22Rv1 (cell line): ENCODE results near the gene KANSL1.
A peak's percentile ranks its signal among the peaks of the same experiment; 100 is the strongest.
"Not testable (repeated sequence)": the region's sequence is repeated elsewhere in the genome, so short reads cannot be mapped to it uniquely, and the experiment has no call there.

Source experiments
- H3K27ac ChIP-seq: fragments of 450-650 bp; 2 replicates; pipeline ENCODE4 v1.5.1; 2017
- ZFX ChIP-seq: fragments of 450-650 bp; IDR thresholded peaks from 2 replicates; pipeline ENCODE4 v1.6.1; 2017; ENCODE audit warnings: antibody characterized with exemption, borderline replicate concordance
- TF ChIP-seq, protein P1 (sequence below): fragments of 450-650 bp; IDR thresholded peaks from 2 replicates; pipeline ENCODE4 v1.5.1; 2017; ENCODE audit warnings: mild to moderate bottlenecking

The KANSL1 gene, protein sequence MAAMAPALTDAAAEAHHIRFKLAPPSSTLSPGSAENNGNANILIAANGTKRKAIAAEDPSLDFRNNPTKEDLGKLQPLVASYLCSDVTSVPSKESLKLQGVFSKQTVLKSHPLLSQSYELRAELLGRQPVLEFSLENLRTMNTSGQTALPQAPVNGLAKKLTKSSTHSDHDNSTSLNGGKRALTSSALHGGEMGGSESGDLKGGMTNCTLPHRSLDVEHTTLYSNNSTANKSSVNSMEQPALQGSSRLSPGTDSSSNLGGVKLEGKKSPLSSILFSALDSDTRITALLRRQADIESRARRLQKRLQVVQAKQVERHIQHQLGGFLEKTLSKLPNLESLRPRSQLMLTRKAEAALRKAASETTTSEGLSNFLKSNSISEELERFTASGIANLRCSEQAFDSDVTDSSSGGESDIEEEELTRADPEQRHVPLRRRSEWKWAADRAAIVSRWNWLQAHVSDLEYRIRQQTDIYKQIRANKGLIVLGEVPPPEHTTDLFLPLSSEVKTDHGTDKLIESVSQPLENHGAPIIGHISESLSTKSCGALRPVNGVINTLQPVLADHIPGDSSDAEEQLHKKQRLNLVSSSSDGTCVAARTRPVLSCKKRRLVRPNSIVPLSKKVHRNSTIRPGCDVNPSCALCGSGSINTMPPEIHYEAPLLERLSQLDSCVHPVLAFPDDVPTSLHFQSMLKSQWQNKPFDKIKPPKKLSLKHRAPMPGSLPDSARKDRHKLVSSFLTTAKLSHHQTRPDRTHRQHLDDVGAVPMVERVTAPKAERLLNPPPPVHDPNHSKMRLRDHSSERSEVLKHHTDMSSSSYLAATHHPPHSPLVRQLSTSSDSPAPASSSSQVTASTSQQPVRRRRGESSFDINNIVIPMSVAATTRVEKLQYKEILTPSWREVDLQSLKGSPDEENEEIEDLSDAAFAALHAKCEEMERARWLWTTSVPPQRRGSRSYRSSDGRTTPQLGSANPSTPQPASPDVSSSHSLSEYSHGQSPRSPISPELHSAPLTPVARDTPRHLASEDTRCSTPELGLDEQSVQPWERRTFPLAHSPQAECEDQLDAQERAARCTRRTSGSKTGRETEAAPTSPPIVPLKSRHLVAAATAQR (N-terminal part only)

DNA sequence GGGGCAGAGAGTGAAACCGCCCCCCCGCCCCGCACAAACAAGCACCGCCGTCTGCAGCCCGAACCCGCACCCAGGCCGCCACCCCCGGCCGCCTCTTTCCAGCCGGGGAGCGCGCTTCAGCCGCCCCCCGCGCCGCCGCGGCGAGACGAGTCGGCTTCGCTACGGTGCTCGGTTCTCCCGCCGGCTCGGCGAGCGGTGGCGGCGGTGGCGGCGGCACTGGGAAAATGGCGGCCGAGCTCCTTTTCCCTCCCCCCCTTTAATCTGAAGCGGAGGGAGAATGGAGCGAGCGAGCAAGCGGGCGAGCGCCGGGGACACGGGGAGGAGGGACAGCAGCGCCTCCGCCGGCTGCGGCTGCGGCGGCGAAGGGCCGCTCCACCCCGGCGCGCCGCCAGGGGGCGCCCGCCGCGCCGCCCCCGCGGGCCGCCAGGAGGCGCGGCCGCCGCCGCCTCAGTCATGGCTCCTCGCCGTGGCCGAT, at the start of gene KANSL1:
KANSL1 (minus strand) TSS at position 279 of the 475 bp plus-strand sequence. CDS start 21,286 bp downstream, outside the sequence.
- TF ChIP-seq, protein P1, sequence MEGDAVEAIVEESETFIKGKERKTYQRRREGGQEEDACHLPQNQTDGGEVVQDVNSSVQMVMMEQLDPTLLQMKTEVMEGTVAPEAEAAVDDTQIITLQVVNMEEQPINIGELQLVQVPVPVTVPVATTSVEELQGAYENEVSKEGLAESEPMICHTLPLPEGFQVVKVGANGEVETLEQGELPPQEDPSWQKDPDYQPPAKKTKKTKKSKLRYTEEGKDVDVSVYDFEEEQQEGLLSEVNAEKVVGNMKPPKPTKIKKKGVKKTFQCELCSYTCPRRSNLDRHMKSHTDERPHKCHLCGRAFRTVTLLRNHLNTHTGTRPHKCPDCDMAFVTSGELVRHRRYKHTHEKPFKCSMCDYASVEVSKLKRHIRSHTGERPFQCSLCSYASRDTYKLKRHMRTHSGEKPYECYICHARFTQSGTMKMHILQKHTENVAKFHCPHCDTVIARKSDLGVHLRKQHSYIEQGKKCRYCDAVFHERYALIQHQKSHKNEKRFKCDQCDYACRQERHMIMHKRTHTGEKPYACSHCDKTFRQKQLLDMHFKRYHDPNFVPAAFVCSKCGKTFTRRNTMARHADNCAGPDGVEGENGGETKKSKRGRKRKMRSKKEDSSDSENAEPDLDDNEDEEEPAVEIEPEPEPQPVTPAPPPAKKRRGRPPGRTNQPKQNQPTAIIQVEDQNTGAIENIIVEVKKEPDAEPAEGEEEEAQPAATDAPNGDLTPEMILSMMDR: peak; percentile 100
- TF ChIP-seq ZFX: no peak

DNA sequence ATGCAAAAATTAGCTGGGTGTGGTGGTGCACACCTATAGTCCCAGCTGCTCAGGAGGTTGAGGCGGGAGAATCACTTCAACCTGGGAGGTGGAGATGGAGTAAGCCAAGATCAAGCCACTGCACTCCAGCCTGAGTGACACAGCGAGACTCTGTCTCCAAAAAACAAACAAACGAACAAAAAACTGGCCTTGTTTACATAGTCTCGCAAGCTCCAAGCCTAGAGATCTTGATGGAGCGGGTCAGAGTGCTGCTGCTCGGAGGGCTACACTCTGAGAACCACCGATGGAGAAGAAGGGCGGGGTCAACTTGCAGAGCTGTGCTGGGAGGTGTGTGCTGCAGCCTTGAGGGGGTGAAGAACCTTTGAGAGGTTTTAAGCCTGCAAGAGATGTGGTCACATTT, 38.1 kb upstream of the KANSL1 start:
- H3K27ac ChIP-seq: not testable (repeated sequence)

More for the DNA sequence above, at the start of gene KANSL1:
- H3K27ac ChIP-seq: peak within 1 kb of the TSS; percentile 98

DNA sequence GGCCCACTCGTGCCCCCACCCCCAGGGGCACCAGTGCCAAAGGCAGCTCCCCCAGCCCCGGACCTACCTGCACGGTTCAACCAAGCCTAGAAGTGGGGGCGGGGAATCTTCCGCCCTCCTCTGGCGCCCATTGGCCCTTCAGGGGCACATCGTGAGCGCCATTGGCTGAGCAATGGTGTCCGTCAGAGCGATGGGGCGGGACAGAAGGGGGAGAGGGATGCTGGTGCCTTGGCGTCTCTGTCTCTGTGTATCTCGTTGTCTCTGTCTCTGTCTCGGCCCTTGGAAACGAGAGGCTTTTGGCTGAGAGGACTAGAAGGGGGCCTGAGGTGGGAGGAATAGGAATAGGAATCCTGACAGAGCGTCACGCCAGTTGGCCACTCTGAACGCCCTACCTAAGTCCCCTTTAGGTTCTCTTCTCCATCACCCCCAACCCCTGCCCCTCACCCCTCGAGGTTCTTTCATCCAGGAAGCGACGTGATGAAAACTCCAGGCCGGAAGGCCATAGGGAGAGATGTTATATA, 32.1 kb upstream of the KANSL1 start:
- H3K27ac ChIP-seq: not testable (repeated sequence)

GRCh38 chr17:46224864-46225263, 31.6 kb upstream of the KANSL1 start:
- H3K27ac ChIP-seq: not testable (repeated sequence)

DNA sequence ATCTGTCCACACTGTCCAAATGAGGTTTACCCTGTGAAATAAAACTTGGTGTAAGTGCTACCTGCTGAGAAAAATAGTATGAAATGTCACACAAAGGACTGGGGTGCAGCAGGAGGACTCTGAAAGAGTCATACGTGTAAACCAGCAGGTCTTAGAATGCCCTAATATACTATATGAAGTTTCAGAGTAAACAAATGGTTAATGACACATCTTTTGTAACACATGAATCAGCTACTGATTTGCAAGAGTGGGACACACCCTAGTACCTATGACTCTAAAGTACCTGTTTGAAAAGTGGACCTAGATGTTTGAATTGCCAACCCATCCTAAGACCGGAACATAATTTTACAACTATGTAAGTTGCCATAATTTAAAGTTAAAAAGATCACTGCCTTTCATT, 29.8 kb upstream of the KANSL1 start:
- H3K27ac ChIP-seq: not testable (repeated sequence)

DNA sequence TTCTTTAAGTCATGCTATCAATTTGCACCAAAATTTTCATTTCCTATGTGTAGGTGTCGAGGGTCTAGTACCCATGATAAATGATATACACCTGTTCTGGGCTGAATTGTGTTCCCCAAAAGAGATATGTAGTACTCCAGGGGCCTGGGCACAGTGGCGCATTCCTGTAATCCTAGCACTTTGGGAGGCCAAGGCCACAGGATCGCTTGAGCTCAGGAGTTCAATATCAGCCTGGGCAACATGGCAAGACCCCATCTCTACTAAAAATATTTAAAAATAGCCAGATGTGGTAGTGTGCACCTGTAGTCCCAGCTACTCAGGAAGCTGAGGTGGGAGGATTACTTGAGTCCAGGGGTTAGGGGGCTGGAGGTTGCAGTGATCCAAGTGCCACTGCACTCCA, 23.5 kb upstream of the KANSL1 start:
- TF ChIP-seq, protein P1: no peak
- no peak for TF ChIP-seq ZFX
- no peak overlapping the region for H3K27ac ChIP-seq

DNA sequence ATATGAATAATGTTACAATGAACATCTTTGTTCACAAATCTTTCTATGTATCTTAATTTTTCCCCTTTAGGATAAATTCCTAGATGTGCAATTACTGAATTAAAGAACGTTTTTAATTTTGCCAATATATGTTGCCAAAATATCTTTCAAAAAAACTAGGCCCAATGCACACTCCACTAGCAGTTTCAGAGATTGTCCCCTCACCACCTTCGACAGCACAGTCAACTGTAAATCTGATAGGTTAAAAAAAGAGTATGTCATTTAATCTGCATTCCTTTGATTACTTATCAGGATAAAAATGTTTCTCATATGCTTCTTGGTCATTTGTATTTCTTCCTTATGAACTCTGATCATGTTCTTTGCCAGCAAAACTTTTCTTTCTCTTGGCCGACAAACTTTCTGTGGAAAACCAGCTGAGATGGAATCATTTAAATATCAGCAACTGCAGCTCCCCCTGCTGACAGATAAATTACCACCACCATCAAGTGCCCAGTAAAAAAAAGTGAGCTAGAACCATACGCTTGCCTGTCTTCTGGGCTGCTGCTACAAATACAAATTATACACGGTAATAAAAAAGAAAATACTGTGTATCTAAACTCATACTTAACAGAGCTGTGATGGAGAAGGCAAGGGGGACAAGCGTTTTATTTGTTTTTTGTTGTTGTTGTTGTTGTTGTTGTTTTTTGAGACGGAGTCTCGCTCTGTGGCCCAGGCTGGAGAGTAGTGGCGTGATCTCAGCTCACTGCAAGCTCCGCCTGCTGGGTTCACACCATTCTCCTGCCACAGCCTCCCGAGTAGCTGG, 19.6 kb upstream of the KANSL1 start:
- H3K27ac ChIP-seq: no peak overlapping the region
- TF ChIP-seq ZFX: no peak
- TF ChIP-seq, protein P1: peak; percentile 96

- TF ChIP-seq, protein P1: no peak
- TF ChIP-seq ZFX: no peak
- H3K27ac ChIP-seq: no peak overlapping the region
Observed at GRCh38 chr17:46208997-46209396, 15.8 kb upstream of the KANSL1 start.
